Erythroblast (primary cell): Measurements from ENCODE around the gene FAM151B.

Experiments
- GATA1 ChIP-seq: IDR thresholded peaks from 2 replicates; pipeline ENCODE4 v1.6.1; 2011; ENCODE audit warnings: low read depth, mild to moderate bottlenecking, control low read depth, low read length, moderate library complexity
- POLR2A ChIP-seq: IDR thresholded peaks from 2 replicates; pipeline ENCODE4 v1.6.1; 2011; ENCODE audit warnings: mild to moderate bottlenecking, low read length

DNA sequence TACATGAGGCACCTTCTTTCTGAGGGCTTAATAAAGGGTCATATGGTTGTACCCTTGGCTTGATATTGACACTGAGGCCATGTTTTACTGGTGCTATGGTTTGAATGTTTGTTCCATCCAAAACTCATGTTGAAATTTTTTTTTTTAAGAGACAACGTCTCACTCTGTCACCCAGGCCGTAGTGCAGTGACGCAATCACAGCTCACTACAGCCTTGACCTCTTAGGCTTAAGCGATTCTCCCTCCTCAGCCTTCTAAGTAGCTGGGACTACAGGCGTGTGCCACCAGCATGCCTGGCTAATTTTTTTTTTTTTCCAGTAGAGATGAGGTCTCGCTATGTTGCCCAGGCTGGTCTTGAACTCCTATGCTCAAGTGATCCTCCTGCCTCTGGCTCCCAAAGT lies 20.9 kb downstream of the FAM151B start:
- no peak for TF ChIP-seq POLR2A
- no peak for TF ChIP-seq GATA1
